Measurements from ENCODE around the gene MICALL2. TPM values are rescaled to one million over a fixed set of nuclear protein-coding genes. Genes with fewer than 3 reads are reported as not detected.

Gene MICALL2
- total RNA-seq, 2 donors from 2014 or later = 1.8 to 5.1 TPM

- H3K4me3 Mint-ChIP-seq = no peak overlapping the region
- no peak overlapping the region for H3K27ac Mint-ChIP-seq
- peaks cover 16% of the 10 kb centered on the region for H3K27me3 Mint-ChIP-seq
- no peaks in the 10 kb centered on the region for H3K36me3 Mint-ChIP-seq (ENCODE audit: low read depth)
- no peaks in the 10 kb centered on the region for H3K9me3 Mint-ChIP-seq
- H3K4me1 Mint-ChIP-seq = peaks cover 7% of the 10 kb centered on the region
- ATAC-seq (replicated peaks) = no peak
These were observed 72.0 kb downstream of the MICALL2 start for GRCh38 chr7:1387261-1387660.

- no peaks in the 10 kb centered on the region for H3K9me3 Mint-ChIP-seq
- H3K27me3 Mint-ChIP-seq = peaks cover 16% of the 10 kb centered on the region
- ATAC-seq (replicated peaks) = no peak
- no peak overlapping the region for H3K4me3 Mint-ChIP-seq
- H3K36me3 Mint-ChIP-seq (ENCODE audit: low read depth) = no peaks in the 10 kb centered on the region
- H3K4me1 Mint-ChIP-seq = peaks cover 7% of the 10 kb centered on the region
- H3K27ac Mint-ChIP-seq = no peak overlapping the region
These were observed 72.5 kb downstream of the MICALL2 start for GRCh38 chr7:1386623-1387220.

- H3K4me3 Mint-ChIP-seq = no peak overlapping the region
- peaks cover 16% of the 10 kb centered on the region for H3K27me3 Mint-ChIP-seq
- H3K4me1 Mint-ChIP-seq = peaks cover 7% of the 10 kb centered on the region
- H3K27ac Mint-ChIP-seq = no peak overlapping the region
- ATAC-seq (replicated peaks) = no peak
- H3K36me3 Mint-ChIP-seq (ENCODE audit: low read depth) = no peaks in the 10 kb centered on the region
- H3K9me3 Mint-ChIP-seq = no peaks in the 10 kb centered on the region
These were observed 73.3 kb downstream of the MICALL2 start for GRCh38 chr7:1385809-1386622.

GRCh38 chr7:1385086-1385808, 74.0 kb downstream of the MICALL2 start:
- ATAC-seq (replicated peaks) = no peak
- H3K9me3 Mint-ChIP-seq = no peaks in the 10 kb centered on the region
- H3K4me3 Mint-ChIP-seq = no peak overlapping the region
- peaks cover 12% of the 10 kb centered on the region for H3K27me3 Mint-ChIP-seq
- no peaks in the 10 kb centered on the region for H3K36me3 Mint-ChIP-seq (ENCODE audit: low read depth)
- no peak overlapping the region for H3K27ac Mint-ChIP-seq
- peaks cover 7% of the 10 kb centered on the region for H3K4me1 Mint-ChIP-seq

Other genes starting within 250 kb of the MICALL2 start
- not detected for gene UNCX, start 226.6 kb downstream of the MICALL2 start, total RNA-seq
- 100 to 1,000 TPM; 116 to 147 TPM for gene INTS1, start 44.9 kb upstream of the MICALL2 start, total RNA-seq
- 10 to 100 TPM; 40.1 to 41.5 TPM for gene MAFK, start 71.2 kb upstream of the MICALL2 start, total RNA-seq
- gene TMEM184A, start 96.7 kb upstream of the MICALL2 start, total RNA-seq = not detected
- gene PSMG3, start 110.6 kb upstream of the MICALL2 start, total RNA-seq = 10 to 100 TPM; 26.4 to 46.4 TPM
- under 1 TPM; 0.06 to 0.19 TPM for gene ELFN1, start 210.8 kb upstream of the MICALL2 start, total RNA-seq